GM08714 (cell line): ENCODE measurements around the gene TRIM52.

Experiments
- H3K4me3 ChIP-seq: fragments of 200-500 bp; sonication (Bioruptor generic); 2 replicates; pipeline ENCODE4 v1.5.1; 2014; ENCODE audit warnings: mild to moderate bottlenecking, low read length, inconsistent platforms
- ZNF274 ChIP-seq: IDR thresholded peaks from 2 replicates; pipeline ENCODE4 v1.6.1; 2012; ENCODE audit warnings: mild to moderate bottlenecking, low read depth, low read length

The TRIM52 gene

GRCh38 chr5:181265092-181265671 is 4.2 kb upstream of the TRIM52 start:
- no peak overlapping the region for H3K4me3 ChIP-seq
- TF ChIP-seq ZNF274, result no peak

- TF ChIP-seq ZNF274, result no peak
Measured at GRCh38 chr5:181263633-181264032, 2.7 kb upstream of the TRIM52 start.

GRCh38 chr5:181261320-181262049 is 542 bp upstream of the TRIM52 start:
- H3K4me3 ChIP-seq, result peak overlapping the region; percentile 68

More at GRCh38 chr5:181263633-181264032, 2.7 kb upstream of the TRIM52 start:
- H3K4me3 ChIP-seq, result no peak overlapping the region

GRCh38 chr5:181259974-181260719 is 796 bp downstream of the TRIM52 start:
- TF ChIP-seq ZNF274, result no peak
- peak overlapping the region; percentile 68 for H3K4me3 ChIP-seq

More at GRCh38 chr5:181261320-181262049, 542 bp upstream of the TRIM52 start:
- no peak for TF ChIP-seq ZNF274

GRCh38 chr5:181259283-181259682 is 1.7 kb downstream of the TRIM52 start:
- no peak for TF ChIP-seq ZNF274
- peak overlapping the region; percentile 68 for H3K4me3 ChIP-seq

- peak overlapping the region; percentile 68 for H3K4me3 ChIP-seq
- TF ChIP-seq ZNF274, result no peak
Measured at GRCh38 chr5:181258576-181258975, 2.4 kb downstream of the TRIM52 start.

- TF ChIP-seq ZNF274, result no peak
- no peak overlapping the region for H3K4me3 ChIP-seq
Measured at GRCh38 chr5:181255836-181256578, 4.9 kb downstream of the TRIM52 start.

GRCh38 chr5:181255276-181255675 is 5.7 kb downstream of the TRIM52 start:
- TF ChIP-seq ZNF274, result no peak
- no peak overlapping the region for H3K4me3 ChIP-seq

- TF ChIP-seq ZNF274, result no peak
- peak overlapping the region; percentile 81 for H3K4me3 ChIP-seq
Measured at GRCh38 chr5:181248277-181248676, 12.7 kb downstream of the TRIM52 start.

- no peak for TF ChIP-seq ZNF274
- peak overlapping the region; percentile 81 for H3K4me3 ChIP-seq
Measured at GRCh38 chr5:181246276-181247049, 14.5 kb downstream of the TRIM52 start.

- peak overlapping the region; percentile 81 for H3K4me3 ChIP-seq
- no peak for TF ChIP-seq ZNF274
Measured at GRCh38 chr5:181245427-181246275, 15.3 kb downstream of the TRIM52 start.

GRCh38 chr5:181243564-181244343 is 17.2 kb downstream of the TRIM52 start, which contains the start of gene RACK1:
Gene RACK1, minus strand, starts transcription at chr5:181243906. Its CDS starts 106 bp downstream, at chr5:181243800.
- H3K4me3 ChIP-seq, result peak within 1 kb of the TSS; percentile 86
- TF ChIP-seq ZNF274, result no peak
